ENCODE data around the gene AJAP1.

DNA sequence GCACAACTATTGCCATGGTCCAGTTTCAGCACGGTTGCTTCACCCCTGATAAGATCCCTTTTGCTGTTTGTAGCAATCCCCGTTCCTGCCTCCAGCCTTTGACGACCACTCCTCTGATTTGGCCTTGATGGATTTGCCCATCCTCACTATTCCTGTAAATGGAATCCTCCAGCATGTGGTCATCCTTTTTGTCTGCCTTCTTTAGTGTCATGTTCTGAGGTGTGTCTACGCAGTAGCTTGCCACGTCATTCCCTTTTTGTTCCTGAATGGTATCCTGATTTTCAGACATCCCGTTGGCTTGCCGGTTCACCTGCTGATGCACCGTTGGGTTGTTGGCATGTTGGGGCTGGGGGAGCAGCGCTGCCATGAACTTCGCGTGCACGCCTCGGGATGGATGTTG is 7.8 kb downstream of the AJAP1 start:
- TF ChIP-seq CTCF (IDR thresholded peaks at IDR 0.05) (no peak), POLR2A (IDR thresholded peaks at IDR 0.05) (no peak)
